ENCODE data around the gene HNRNPC. TPM values are rescaled to one million over a fixed set of nuclear protein-coding genes. Genes with fewer than 3 reads are reported as not detected.
"Not testable (repeated sequence)": the region's sequence is repeated elsewhere in the genome, so short reads cannot be mapped to it uniquely, and the experiment has no call there.

HNRNPC gene
- polyA plus RNA-seq, 2 of the 4 experiments (the other 2 are of a cell fraction): 1,057 to 1,069 TPM

DNA sequence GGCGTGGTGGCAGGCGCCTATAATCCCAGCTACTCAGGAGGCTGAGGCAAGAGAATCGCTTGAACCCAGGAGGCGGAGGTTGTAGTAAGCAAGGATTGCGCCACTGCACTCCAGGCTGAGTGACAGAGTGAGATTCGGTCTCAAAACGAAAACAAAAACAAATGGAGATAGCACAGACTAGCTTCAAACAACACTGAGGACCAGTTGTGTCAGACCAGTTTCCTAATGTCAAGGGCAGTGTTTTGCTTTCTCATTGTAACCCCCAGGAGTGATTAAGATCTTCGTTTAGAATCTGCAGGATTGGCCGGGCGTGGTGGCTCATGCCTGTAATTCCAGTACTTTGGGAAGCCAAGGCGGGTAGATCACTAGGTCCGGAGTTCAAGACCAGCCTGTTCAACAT is 29.1 kb upstream of the HNRNPC start:
- 79% methylated on average over 12 of the region's 12 CpGs for WGBS (ENCODE audit: missing lambda C conversion rate)
- FAIRE-seq: no peak
- POLR2A ChIA-PET: interaction anchor here (1.1 kb wide), 1 partner anchor 10 kb away, joined by 7 read pairs; no protein-coding TSS in a partner anchor

DNA sequence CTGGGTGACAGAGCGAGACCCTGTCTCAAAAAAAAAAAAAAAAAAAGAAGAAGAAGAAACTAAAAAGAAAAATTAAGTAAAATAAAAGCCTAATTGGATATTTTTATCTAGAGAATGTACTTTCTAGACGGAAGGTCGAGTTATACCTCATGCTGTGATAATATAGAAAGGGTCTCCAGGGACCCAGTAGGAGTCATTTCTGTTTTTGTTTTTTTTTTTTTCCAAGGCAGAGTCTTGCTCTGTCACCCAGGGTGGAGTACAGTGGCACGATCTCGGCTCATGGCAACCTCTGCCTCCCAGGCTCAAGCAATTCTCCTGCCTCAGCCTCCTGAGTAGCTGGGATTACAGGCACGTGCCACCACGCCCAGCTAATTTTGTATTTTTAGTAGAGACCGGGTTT is 24.8 kb upstream of the HNRNPC start:
- H3K9me3 ChIP-seq; POLR2A ChIA-PET; ATAC-seq; H3K4me3 ChIP-seq; H3K27ac ChIP-seq; DNase-seq (ENCODE audit: low read depth in 1 of 2, low spot score in 1 of 2); FAIRE-seq; H3K4me1 ChIP-seq; H3K4me2 ChIP-seq: not testable (repeated sequence)
- WGBS (ENCODE audit: missing lambda C conversion rate): 63% methylated on average over 8 of the region's 8 CpGs
- CTCF ChIA-PET: interaction anchor here (0.6 kb wide), 1 partner anchor 33 kb away, joined by 3 read pairs; no protein-coding TSS in a partner anchor

More for the DNA sequence above, 29.1 kb upstream of the HNRNPC start:
- Histone ChIP-seq H3K4me3 (no peak overlapping the region), H3K4me2 (no peak overlapping the region), H3K27ac (no peak overlapping the region), H3K9me3 (no peaks in the 10 kb centered on the region), H3K4me1 (no peaks in the 10 kb centered on the region)
- DNase-seq (ENCODE audit: low read depth in 1 of 2, low spot score in 1 of 2) (no peak), ATAC-seq (no peak; a peak in 1 of 6 replicates)
- no peak for TF ChIP-seq RARB (CRISPR knock-in tag; IDR thresholded peaks at IDR 0.05)
- TF ChIP-seq POLR2A (IDR thresholded peaks at IDR 0.05; ENCODE audit: low read length): no peak
- TF ChIP-seq NFE2L2 (conservative IDR thresholded peaks at IDR 0.05; ENCODE audit: low read length): no peak
- no peak for TF ChIP-seq CTCF (IDR thresholded peaks at IDR 0.05)
- no peak for TF ChIP-seq ZC3H11A (IDR thresholded peaks at IDR 0.05)
- no peak for TF ChIP-seq SREBF2 (IDR thresholded peaks at IDR 0.05)
- TF ChIP-seq GATA3 (IDR thresholded peaks at IDR 0.05; ENCODE audit: borderline replicate concordance): no peak
- TF ChIP-seq ZNF302 (CRISPR knock-in tag; IDR thresholded peaks at IDR 0.05): no peak
- no peak for TF ChIP-seq HEYL (CRISPR knock-in tag; IDR thresholded peaks at IDR 0.05)
- TF ChIP-seq, protein P1, sequence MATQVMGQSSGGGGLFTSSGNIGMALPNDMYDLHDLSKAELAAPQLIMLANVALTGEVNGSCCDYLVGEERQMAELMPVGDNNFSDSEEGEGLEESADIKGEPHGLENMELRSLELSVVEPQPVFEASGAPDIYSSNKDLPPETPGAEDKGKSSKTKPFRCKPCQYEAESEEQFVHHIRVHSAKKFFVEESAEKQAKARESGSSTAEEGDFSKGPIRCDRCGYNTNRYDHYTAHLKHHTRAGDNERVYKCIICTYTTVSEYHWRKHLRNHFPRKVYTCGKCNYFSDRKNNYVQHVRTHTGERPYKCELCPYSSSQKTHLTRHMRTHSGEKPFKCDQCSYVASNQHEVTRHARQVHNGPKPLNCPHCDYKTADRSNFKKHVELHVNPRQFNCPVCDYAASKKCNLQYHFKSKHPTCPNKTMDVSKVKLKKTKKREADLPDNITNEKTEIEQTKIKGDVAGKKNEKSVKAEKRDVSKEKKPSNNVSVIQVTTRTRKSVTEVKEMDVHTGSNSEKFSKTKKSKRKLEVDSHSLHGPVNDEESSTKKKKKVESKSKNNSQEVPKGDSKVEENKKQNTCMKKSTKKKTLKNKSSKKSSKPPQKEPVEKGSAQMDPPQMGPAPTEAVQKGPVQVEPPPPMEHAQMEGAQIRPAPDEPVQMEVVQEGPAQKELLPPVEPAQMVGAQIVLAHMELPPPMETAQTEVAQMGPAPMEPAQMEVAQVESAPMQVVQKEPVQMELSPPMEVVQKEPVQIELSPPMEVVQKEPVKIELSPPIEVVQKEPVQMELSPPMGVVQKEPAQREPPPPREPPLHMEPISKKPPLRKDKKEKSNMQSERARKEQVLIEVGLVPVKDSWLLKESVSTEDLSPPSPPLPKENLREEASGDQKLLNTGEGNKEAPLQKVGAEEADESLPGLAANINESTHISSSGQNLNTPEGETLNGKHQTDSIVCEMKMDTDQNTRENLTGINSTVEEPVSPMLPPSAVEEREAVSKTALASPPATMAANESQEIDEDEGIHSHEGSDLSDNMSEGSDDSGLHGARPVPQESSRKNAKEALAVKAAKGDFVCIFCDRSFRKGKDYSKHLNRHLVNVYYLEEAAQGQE (IDR thresholded peaks at IDR 0.05): no peak
- TF ChIP-seq MYC (IDR thresholded peaks at IDR 0.05; ENCODE audit: borderline replicate concordance, low read length): no peak
- TF ChIP-seq MAFK (IDR thresholded peaks at IDR 0.05; ENCODE audit: partially characterized antibody): no peak
- TF ChIP-seq HOXA7 (CRISPR knock-in tag; IDR thresholded peaks at IDR 0.05): no peak
- TF ChIP-seq, protein P2, sequence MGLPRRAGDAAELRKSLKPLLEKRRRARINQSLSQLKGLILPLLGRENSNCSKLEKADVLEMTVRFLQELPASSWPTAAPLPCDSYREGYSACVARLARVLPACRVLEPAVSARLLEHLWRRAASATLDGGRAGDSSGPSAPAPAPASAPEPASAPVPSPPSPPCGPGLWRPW (IDR thresholded peaks at IDR 0.05): no peak
- TF ChIP-seq RFX5 (IDR thresholded peaks at IDR 0.05): no peak
- TF ChIP-seq, protein P3, sequence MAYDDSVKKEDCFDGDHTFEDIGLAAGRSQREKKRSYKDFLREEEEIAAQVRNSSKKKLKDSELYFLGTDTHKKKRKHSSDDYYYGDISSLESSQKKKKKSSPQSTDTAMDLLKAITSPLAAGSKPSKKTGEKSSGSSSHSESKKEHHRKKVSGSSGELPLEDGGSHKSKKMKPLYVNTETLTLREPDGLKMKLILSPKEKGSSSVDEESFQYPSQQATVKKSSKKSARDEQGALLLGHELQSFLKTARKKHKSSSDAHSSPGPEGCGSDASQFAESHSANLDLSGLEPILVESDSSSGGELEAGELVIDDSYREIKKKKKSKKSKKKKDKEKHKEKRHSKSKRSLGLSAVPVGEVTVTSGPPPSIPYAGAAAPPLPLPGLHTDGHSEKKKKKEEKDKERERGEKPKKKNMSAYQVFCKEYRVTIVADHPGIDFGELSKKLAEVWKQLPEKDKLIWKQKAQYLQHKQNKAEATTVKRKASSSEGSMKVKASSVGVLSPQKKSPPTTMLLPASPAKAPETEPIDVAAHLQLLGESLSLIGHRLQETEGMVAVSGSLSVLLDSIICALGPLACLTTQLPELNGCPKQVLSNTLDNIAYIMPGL (CRISPR knock-in tag; IDR thresholded peaks at IDR 0.05; ENCODE audit: borderline replicate concordance): no peak
- TF ChIP-seq FOSB (CRISPR knock-in tag; IDR thresholded peaks at IDR 0.05): no peak
- CTCF ChIA-PET: no interaction called here

- ChIA-PET POLR2A (no interaction called here), CTCF (no interaction called here)
- DNase-seq (ENCODE audit: low read depth in 1 of 2, low spot score in 1 of 2) (no peak), FAIRE-seq (no peak), ATAC-seq (no peak; a peak in 1 of 6 replicates)
- H3K27ac ChIP-seq: no peak overlapping the region
- H3K4me3 ChIP-seq: no peak overlapping the region
- no peaks in the 10 kb centered on the region for H3K9me3 ChIP-seq
- no peaks in the 10 kb centered on the region for H3K4me1 ChIP-seq
- no peak overlapping the region for H3K4me2 ChIP-seq
- 86% methylated on average over 6 of the region's 6 CpGs for WGBS (ENCODE audit: missing lambda C conversion rate)
- TF ChIP-seq, protein P4, sequence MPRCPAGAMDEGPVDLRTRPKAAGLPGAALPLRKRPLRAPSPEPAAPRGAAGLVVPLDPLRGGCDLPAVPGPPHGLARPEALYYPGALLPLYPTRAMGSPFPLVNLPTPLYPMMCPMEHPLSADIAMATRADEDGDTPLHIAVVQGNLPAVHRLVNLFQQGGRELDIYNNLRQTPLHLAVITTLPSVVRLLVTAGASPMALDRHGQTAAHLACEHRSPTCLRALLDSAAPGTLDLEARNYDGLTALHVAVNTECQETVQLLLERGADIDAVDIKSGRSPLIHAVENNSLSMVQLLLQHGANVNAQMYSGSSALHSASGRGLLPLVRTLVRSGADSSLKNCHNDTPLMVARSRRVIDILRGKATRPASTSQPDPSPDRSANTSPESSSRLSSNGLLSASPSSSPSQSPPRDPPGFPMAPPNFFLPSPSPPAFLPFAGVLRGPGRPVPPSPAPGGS (IDR thresholded peaks at IDR 0.05): no peak
- TF ChIP-seq CTCF (IDR thresholded peaks at IDR 0.05) (no peak), CHD4 (IDR thresholded peaks at IDR 0.05; ENCODE audit: borderline replicate concordance) (no peak), TFCP2L1 (CRISPR knock-in tag; IDR thresholded peaks at IDR 0.05) (no peak), POLR2AphosphoS2 (conservative IDR thresholded peaks at IDR 0.05; ENCODE audit: low read length) (no peak), SREBF2 (IDR thresholded peaks at IDR 0.05) (no peak), KDM1A (IDR thresholded peaks at IDR 0.05; ENCODE audit: low read depth) (no peak)
- TF ChIP-seq, protein P5, sequence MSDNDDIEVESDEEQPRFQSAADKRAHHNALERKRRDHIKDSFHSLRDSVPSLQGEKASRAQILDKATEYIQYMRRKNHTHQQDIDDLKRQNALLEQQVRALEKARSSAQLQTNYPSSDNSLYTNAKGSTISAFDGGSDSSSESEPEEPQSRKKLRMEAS (IDR thresholded peaks at IDR 0.05): no peak
Measured at GRCh38 chr14:21287168-21287567, 17.9 kb upstream of the HNRNPC start.
